ENCODE measurements around the gene LILRB3. TPM values are rescaled to one million over a fixed set of nuclear protein-coding genes. Genes with fewer than 3 reads are reported as not detected.
"Not testable (repeated sequence)": the region's sequence is repeated elsewhere in the genome, so short reads cannot be mapped to it uniquely, and the experiment has no call there.

The LILRB3 gene
- total and polyA plus RNA-seq, 4 donors, result 0.59 to 5.1 (median 1.3) TPM

- H3K27ac ChIP-seq (ENCODE audit: low read depth, low read length); H3K4me3 ChIP-seq (ENCODE audit: low read depth, low read length); H3K9me3 ChIP-seq (ENCODE audit: control insufficient read depth, insufficient read depth, low read length); DNase-seq (ENCODE audit: low read depth in 4 of 6, low spot score in 6 of 6); H3K27me3 ChIP-seq (ENCODE audit: control insufficient read depth, insufficient read depth, low read length): not testable (repeated sequence)
- peaks cover 35% of the 10 kb centered on the region for H3K36me3 ChIP-seq (ENCODE audit: control insufficient read depth, insufficient read depth, low read length)
- 94% methylated on average over 3 of the region's 12 CpGs for WGBS (ENCODE audit: insufficient coverage)
- H3K4me1 ChIP-seq (ENCODE audit: control insufficient read depth, insufficient read depth, low read length), result peaks cover 12% of the 10 kb centered on the region
Measured at GRCh38 chr19:54194463-54194862, 28.3 kb downstream of the LILRB3 start.

GRCh38 chr19:54193011-54193410 is 29.8 kb downstream of the LILRB3 start:
- Histone ChIP-seq H3K36me3 (ENCODE audit: control insufficient read depth, insufficient read depth, low read length) (peaks cover 37% of the 10 kb centered on the region), H3K9me3 (ENCODE audit: control insufficient read depth, insufficient read depth, low read length) (no peaks in the 10 kb centered on the region), H3K27ac (ENCODE audit: low read depth, low read length) (no peak overlapping the region), H3K4me3 (ENCODE audit: low read depth, low read length) (no peak overlapping the region), H3K27me3 (ENCODE audit: control insufficient read depth, insufficient read depth, low read length) (no peaks in the 10 kb centered on the region), H3K4me1 (ENCODE audit: control insufficient read depth, insufficient read depth, low read length) (peaks cover 22% of the 10 kb centered on the region)
- WGBS (ENCODE audit: insufficient coverage), result 94% methylated on average over 7 of the region's 11 CpGs
- no peak for DNase-seq (ENCODE audit: low read depth in 4 of 6, low spot score in 6 of 6)

GRCh38 chr19:54191811-54192453 is 30.9 kb downstream of the LILRB3 start:
- Histone ChIP-seq H3K4me1 (ENCODE audit: control insufficient read depth, insufficient read depth, low read length) (peaks cover 24% of the 10 kb centered on the region), H3K27me3 (ENCODE audit: control insufficient read depth, insufficient read depth, low read length) (no peaks in the 10 kb centered on the region), H3K36me3 (ENCODE audit: control insufficient read depth, insufficient read depth, low read length) (peaks cover 44% of the 10 kb centered on the region), H3K4me3 (ENCODE audit: low read depth, low read length) (peak overlapping the region; percentile 92), H3K27ac (ENCODE audit: low read depth, low read length) (peak overlapping the region; percentile 100), H3K9me3 (ENCODE audit: control insufficient read depth, insufficient read depth, low read length) (no peaks in the 10 kb centered on the region)
- DNase-seq (ENCODE audit: low read depth in 4 of 6, low spot score in 6 of 6), result no peak
- WGBS (ENCODE audit: insufficient coverage), result 64% methylated on average over 14 of the region's 19 CpGs

- peak within 1 kb of the TSS; percentile 100 for H3K27ac ChIP-seq (ENCODE audit: low read depth, low read length)
- WGBS (ENCODE audit: insufficient coverage), result under 1% methylated on average over 77 of the region's 77 CpGs
Measured at GRCh38 chr19:54191011-54191810, 31.6 kb downstream of the LILRB3 start, which contains the start of gene TSEN34. TSEN34 (plus strand) TSS chr19:54191308; CDS start chr19:54191365, 57 bp downstream.

GRCh38 chr19:54190503-54191010 is 32.2 kb downstream of the LILRB3 start:
- peak overlapping the region; percentile 100 for H3K27ac ChIP-seq (ENCODE audit: low read depth, low read length)
- H3K4me3 ChIP-seq (ENCODE audit: low read depth, low read length), result peak overlapping the region; percentile 92
- H3K4me1 ChIP-seq (ENCODE audit: control insufficient read depth, insufficient read depth, low read length), result peaks cover 24% of the 10 kb centered on the region
- peaks cover 46% of the 10 kb centered on the region for H3K36me3 ChIP-seq (ENCODE audit: control insufficient read depth, insufficient read depth, low read length)
- no peaks in the 10 kb centered on the region for H3K9me3 ChIP-seq (ENCODE audit: control insufficient read depth, insufficient read depth, low read length)
- WGBS (ENCODE audit: insufficient coverage), result under 1% methylated on average over 56 of the region's 56 CpGs
- no peaks in the 10 kb centered on the region for H3K27me3 ChIP-seq (ENCODE audit: control insufficient read depth, insufficient read depth, low read length)
- peak; percentile 98 to 100 (median 100) for DNase-seq (ENCODE audit: low read depth in 4 of 6, low spot score in 6 of 6)

More at GRCh38 chr19:54191011-54191810, 31.6 kb downstream of the LILRB3 start, which contains the start of gene TSEN34:
- H3K36me3 ChIP-seq (ENCODE audit: control insufficient read depth, insufficient read depth, low read length), result peaks cover 48% of the 10 kb centered on the region
- H3K4me1 ChIP-seq (ENCODE audit: control insufficient read depth, insufficient read depth, low read length), result peaks cover 24% of the 10 kb centered on the region
- H3K4me3 ChIP-seq (ENCODE audit: low read depth, low read length), result peak within 1 kb of the TSS; percentile 92
- no peaks in the 10 kb centered on the region for H3K9me3 ChIP-seq (ENCODE audit: control insufficient read depth, insufficient read depth, low read length)
- no peaks in the 10 kb centered on the region for H3K27me3 ChIP-seq (ENCODE audit: control insufficient read depth, insufficient read depth, low read length)
- DNase-seq (ENCODE audit: low read depth in 4 of 6, low spot score in 6 of 6), result peak in 3 of 6 donors; percentile 64 to 82 (median 82)

GRCh38 chr19:54189735-54190502 is 32.9 kb downstream of the LILRB3 start:
- Histone ChIP-seq H3K27ac (ENCODE audit: low read depth, low read length) (peak overlapping the region; percentile 100), H3K9me3 (ENCODE audit: control insufficient read depth, insufficient read depth, low read length) (no peaks in the 10 kb centered on the region), H3K4me1 (ENCODE audit: control insufficient read depth, insufficient read depth, low read length) (peaks cover 24% of the 10 kb centered on the region), H3K36me3 (ENCODE audit: control insufficient read depth, insufficient read depth, low read length) (peaks cover 44% of the 10 kb centered on the region), H3K4me3 (ENCODE audit: low read depth, low read length) (peak overlapping the region; percentile 92), H3K27me3 (ENCODE audit: control insufficient read depth, insufficient read depth, low read length) (no peaks in the 10 kb centered on the region)
- 0% methylated on average over 65 of the region's 65 CpGs for WGBS (ENCODE audit: insufficient coverage)
- peak; percentile 100 for DNase-seq (ENCODE audit: low read depth in 4 of 6, low spot score in 6 of 6)

- Histone ChIP-seq H3K27ac (ENCODE audit: low read depth, low read length) (peak within 1 kb of the TSS; percentile 100), H3K27me3 (ENCODE audit: control insufficient read depth, insufficient read depth, low read length) (no peaks in the 10 kb centered on the region), H3K36me3 (ENCODE audit: control insufficient read depth, insufficient read depth, low read length) (peaks cover 43% of the 10 kb centered on the region), H3K4me1 (ENCODE audit: control insufficient read depth, insufficient read depth, low read length) (peaks cover 24% of the 10 kb centered on the region), H3K4me3 (ENCODE audit: low read depth, low read length) (peak within 1 kb of the TSS; percentile 92), H3K9me3 (ENCODE audit: control insufficient read depth, insufficient read depth, low read length) (no peaks in the 10 kb centered on the region)
- DNase-seq (ENCODE audit: low read depth in 4 of 6, low spot score in 6 of 6), result no peak
- under 1% methylated on average over 64 of the region's 64 CpGs for WGBS (ENCODE audit: insufficient coverage)
Measured at GRCh38 chr19:54189145-54189734, 33.6 kb downstream of the LILRB3 start, which contains the start of gene MBOAT7. MBOAT7 (minus strand) TSS chr19:54189580; CDS start chr19:54188508, 1,072 bp downstream.

GRCh38 chr19:54188215-54188871 is 34.5 kb downstream of the LILRB3 start:
- no peaks in the 10 kb centered on the region for H3K9me3 ChIP-seq (ENCODE audit: control insufficient read depth, insufficient read depth, low read length)
- peak overlapping the region; percentile 62 for H3K4me3 ChIP-seq (ENCODE audit: low read depth, low read length)
- H3K27me3 ChIP-seq (ENCODE audit: control insufficient read depth, insufficient read depth, low read length), result no peaks in the 10 kb centered on the region
- peaks cover 24% of the 10 kb centered on the region for H3K4me1 ChIP-seq (ENCODE audit: control insufficient read depth, insufficient read depth, low read length)
- peaks cover 46% of the 10 kb centered on the region for H3K36me3 ChIP-seq (ENCODE audit: control insufficient read depth, insufficient read depth, low read length)
- WGBS (ENCODE audit: insufficient coverage), result 33% methylated on average over 8 of the region's 12 CpGs
- no peak for DNase-seq (ENCODE audit: low read depth in 4 of 6, low spot score in 6 of 6)
- peak overlapping the region; percentile 100 for H3K27ac ChIP-seq (ENCODE audit: low read depth, low read length)

Data from spinal cord (tissue), 10 donors.